Endodermal cell (in vitro differentiated cells): ENCODE measurements around the gene PRDM5. TPM values are rescaled to one million over a fixed set of nuclear protein-coding genes. Genes with fewer than 3 reads are reported as not detected.
A peak's percentile ranks its signal among the peaks of the same experiment; 100 is the strongest.

Experiments
- DNase-seq: peaks from one replicate; pipeline ENCODE4 v3.0.0-alpha.2; 2017
- H3K27ac ChIP-seq: 2 replicates; pipeline ENCODE4 v1.5.1; 2013; ENCODE audit warnings: mild to moderate bottlenecking, low read depth, low read length, moderate library complexity
- H3K27me3 ChIP-seq: 2 replicates; pipeline ENCODE4 v1.6.1; 2013; ENCODE audit warnings: mild to moderate bottlenecking, low read length, moderate library complexity; ENCODE audit not compliant: insufficient read depth, control insufficient read depth, poor library complexity, severe bottlenecking
- H3K36me3 ChIP-seq: 2 replicates; pipeline ENCODE4 v1.7.0; 2013; ENCODE audit warnings: mild to moderate bottlenecking, low read length, moderate library complexity; ENCODE audit not compliant: control insufficient read depth, insufficient read depth
- H3K4me1 ChIP-seq: one replicate; pipeline ENCODE4 v1.7.0; 2013; ENCODE audit warnings: low read length; ENCODE audit not compliant: control insufficient read depth, insufficient read depth
- H3K4me3 ChIP-seq: 2 replicates; pipeline ENCODE4 v1.5.1; 2013; ENCODE audit warnings: mild to moderate bottlenecking, low read length, moderate library complexity
- H3K9ac ChIP-seq: 2 replicates; pipeline ENCODE4 v1.6.1; 2013; ENCODE audit warnings: mild to moderate bottlenecking, low read length, moderate library complexity; ENCODE audit not compliant: poor library complexity, severe bottlenecking; ENCODE audit errors: extremely low read depth
- H3K9me3 ChIP-seq: 2 replicates; pipeline ENCODE4 v1.6.1; 2013; ENCODE audit warnings: mild to moderate bottlenecking, low read length, moderate library complexity; ENCODE audit not compliant: control insufficient read depth
- H3K27ac Mint-ChIP-seq: 2 replicates; pipeline ENCODE4 v1.8.0; 2020; ENCODE audit warnings: mixed read lengths
- H3K27me3 Mint-ChIP-seq: 2 replicates; pipeline ENCODE4 v1.8.0; 2021; ENCODE audit warnings: mild to moderate bottlenecking, mixed read lengths; ENCODE audit not compliant: insufficient read depth
- H3K36me3 Mint-ChIP-seq: 2 replicates; pipeline ENCODE4 v1.8.0; 2020; ENCODE audit warnings: low read depth, mixed read lengths
- H3K4me1 Mint-ChIP-seq: 2 replicates; pipeline ENCODE4 v1.8.0; 2020; ENCODE audit warnings: mixed read lengths
- H3K4me3 Mint-ChIP-seq: 2 replicates; pipeline ENCODE4 v1.8.0; 2020; ENCODE audit warnings: mild to moderate bottlenecking, moderate library complexity, mixed read lengths
- H3K9me3 Mint-ChIP-seq: 2 replicates; pipeline ENCODE4 v1.8.0; 2020; ENCODE audit warnings: mild to moderate bottlenecking, mixed read lengths
- CTCF ChIP-seq: fragments of 200-600 bp; sonication (generic); conservative IDR thresholded peaks from 2 replicates; pipeline ENCODE4 v1.5.0; 2021; ENCODE audit warnings: antibody characterized with exemption, mild to moderate bottlenecking
- WGBS, 2 experiments: methylation state at CpG; one replicate each; pipeline versions ENCODE4 v1.1.5 to v1.1.7; 2013; ENCODE audit warnings: missing lambda C conversion rate in 2 of 2, mixed read lengths in 1 of 2; ENCODE audit not compliant: insufficient coverage in 1 of 2, insufficient read length in 1 of 2; 5-methylcytosine and 5-hydroxymethylcytosine counted together
- total RNA-seq, 2 donors: library from RNA; stranded (reverse); fragmentation: NEBNext Ultra II Directional in 1 of 2; extraction: Animal tissue kit (Norgen Biotek cat#: 25700) in 1 of 2; gene quantifications; 2 replicates in 1 of 2; 3 replicates in 1 of 2; pipeline ENCODE4 v1.2.1, GENCODE V29; 2021

Gene PRDM5
- total RNA-seq, 2 donors from 2014 or later: 18.3 to 19.1 TPM

DNA sequence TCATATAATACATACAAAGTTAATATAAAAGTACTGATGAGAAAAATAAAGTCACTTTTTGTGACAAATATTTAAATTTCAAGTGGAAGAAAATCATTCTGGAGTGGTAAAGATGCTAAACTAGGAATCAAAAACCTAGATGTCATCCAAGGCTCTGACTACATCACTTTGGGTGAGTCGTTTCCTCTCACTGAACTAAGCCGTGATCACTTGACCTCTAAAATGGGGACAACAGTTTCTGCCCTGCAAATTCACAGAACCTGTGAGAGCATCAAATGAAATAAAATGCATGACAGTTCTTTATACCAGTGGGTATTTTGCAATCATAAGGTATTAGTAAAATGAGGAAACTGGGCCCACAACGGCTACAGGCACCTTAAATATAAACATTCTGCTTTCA lies 63.8 kb downstream of the PRDM5 start:
- Histone ChIP-seq H3K4me3 (no peak overlapping the region), H3K4me1 (no peaks in the 10 kb centered on the region), H3K9me3 (no peaks in the 10 kb centered on the region), H3K9ac (no peak overlapping the region), H3K27ac (no peak overlapping the region), H3K27me3 (no peaks in the 10 kb centered on the region), H3K36me3 (no peaks in the 10 kb centered on the region)
- Mint-ChIP-seq H3K36me3 (no peaks in the 10 kb centered on the region), H3K27me3 (no peaks in the 10 kb centered on the region), H3K9me3 (no peaks in the 10 kb centered on the region), H3K27ac (no peak overlapping the region), H3K4me1 (no peaks in the 10 kb centered on the region), H3K4me3 (no peak overlapping the region)
- no peak for DNase-seq
- TF ChIP-seq CTCF: no peak
- WGBS, 2 experiments: 81 to 87% methylated on average over 3 of the region's 3 CpGs

- no peaks in the 10 kb centered on the region for H3K36me3 Mint-ChIP-seq
- no peaks in the 10 kb centered on the region for H3K9me3 ChIP-seq
- H3K9me3 Mint-ChIP-seq: no peaks in the 10 kb centered on the region
- no peak overlapping the region for H3K4me3 Mint-ChIP-seq
- no peak overlapping the region for H3K27ac ChIP-seq
- no peaks in the 10 kb centered on the region for H3K4me1 ChIP-seq
- no peak overlapping the region for H3K4me3 ChIP-seq
- DNase-seq: no peak
- H3K27me3 Mint-ChIP-seq: no peaks in the 10 kb centered on the region
- H3K27me3 ChIP-seq: no peaks in the 10 kb centered on the region
- no peaks in the 10 kb centered on the region for H3K4me1 Mint-ChIP-seq
- no peak for TF ChIP-seq CTCF
- 88 to 100% methylated on average over 1 to 2 of the region's 3 CpGs for WGBS, 2 experiments
- no peak overlapping the region for H3K27ac Mint-ChIP-seq
- no peaks in the 10 kb centered on the region for H3K36me3 ChIP-seq
- H3K9ac ChIP-seq: no peak overlapping the region
Measured at GRCh38 chr4:120857312-120857711, 65.2 kb downstream of the PRDM5 start.

DNA sequence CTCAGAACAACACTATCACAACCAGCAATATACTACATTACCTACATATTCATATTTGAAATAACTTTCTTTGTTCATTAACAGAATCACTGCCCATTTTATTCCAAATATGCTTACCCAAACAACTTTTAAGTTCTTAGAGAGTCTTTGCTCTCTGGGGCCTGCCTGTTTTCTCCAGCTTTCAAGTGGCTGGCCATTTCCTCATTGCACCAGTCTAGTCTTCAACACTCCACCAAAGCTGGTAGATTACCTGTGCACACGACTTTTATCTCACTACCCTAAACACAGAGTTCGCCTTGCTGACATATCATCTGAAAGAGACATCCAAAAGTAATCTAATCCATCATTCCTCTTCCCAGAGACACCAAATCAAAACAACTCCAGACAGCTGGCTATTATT lies 66.2 kb downstream of the PRDM5 start:
- H3K27ac ChIP-seq: no peak overlapping the region
- no peak for DNase-seq
- H3K4me3 Mint-ChIP-seq: no peak overlapping the region
- no peak overlapping the region for H3K9ac ChIP-seq
- H3K27me3 ChIP-seq: no peaks in the 10 kb centered on the region
- 86 to 89% methylated on average over 2 of the region's 2 CpGs for WGBS, 2 experiments
- H3K4me1 Mint-ChIP-seq: no peaks in the 10 kb centered on the region
- H3K9me3 ChIP-seq: no peaks in the 10 kb centered on the region
- TF ChIP-seq CTCF: no peak
- H3K36me3 Mint-ChIP-seq: no peaks in the 10 kb centered on the region
- no peaks in the 10 kb centered on the region for H3K27me3 Mint-ChIP-seq
- H3K27ac Mint-ChIP-seq: peak overlapping the region; percentile 11
- H3K4me3 ChIP-seq: no peak overlapping the region
- H3K36me3 ChIP-seq: no peaks in the 10 kb centered on the region
- no peaks in the 10 kb centered on the region for H3K4me1 ChIP-seq
- no peaks in the 10 kb centered on the region for H3K9me3 Mint-ChIP-seq
